NCI-H128 (cell line): ENCODE data around the gene MEDAG.

ENCODE experiments used
- DNase-seq: peaks from one replicate; lab custom pipeline; 2025; ENCODE audit not compliant: unreplicated experiment; lab: John Stamatoyannopoulos, UW

MEDAG gene

GRCh38 chr13:30872685-30873461, 33.2 kb upstream of the MEDAG start:
- no peak for DNase-seq

GRCh38 chr13:30873499-30873898, 32.6 kb upstream of the MEDAG start:
- DNase-seq: no peak

- no peak for DNase-seq
Measured at GRCh38 chr13:30874111-30874510, 32.0 kb upstream of the MEDAG start.

GRCh38 chr13:30874561-30874960, 31.5 kb upstream of the MEDAG start:
- no peak for DNase-seq

GRCh38 chr13:30877335-30877734, 28.7 kb upstream of the MEDAG start:
- no peak for DNase-seq

- no peak for DNase-seq
Measured at GRCh38 chr13:30880151-30880855, 25.8 kb upstream of the MEDAG start.

GRCh38 chr13:30880856-30881155, 25.3 kb upstream of the MEDAG start:
- no peak for DNase-seq

- DNase-seq: no peak
Measured at GRCh38 chr13:30881191-30881651, 24.9 kb upstream of the MEDAG start.

GRCh38 chr13:30882026-30882850, 23.8 kb upstream of the MEDAG start:
- no peak for DNase-seq

- no peak for DNase-seq
Measured at GRCh38 chr13:30882996-30883766, 22.9 kb upstream of the MEDAG start.

- DNase-seq: no peak
Measured at GRCh38 chr13:30884543-30884942, 21.5 kb upstream of the MEDAG start.

GRCh38 chr13:30889196-30889690, 16.8 kb upstream of the MEDAG start:
- no peak for DNase-seq

- no peak for DNase-seq
Measured at GRCh38 chr13:30892966-30893365, 13.1 kb upstream of the MEDAG start.

- no peak for DNase-seq
Measured at GRCh38 chr13:30895773-30896172, 10.3 kb upstream of the MEDAG start.

GRCh38 chr13:30898070-30898469, 8.0 kb upstream of the MEDAG start:
- no peak for DNase-seq

GRCh38 chr13:30898678-30899241, 7.3 kb upstream of the MEDAG start:
- DNase-seq: no peak

GRCh38 chr13:30900436-30900835, 5.6 kb upstream of the MEDAG start:
- DNase-seq: no peak

GRCh38 chr13:30900952-30901749, 4.9 kb upstream of the MEDAG start:
- no peak for DNase-seq

GRCh38 chr13:30904043-30904442, 2.0 kb upstream of the MEDAG start:
- no peak for DNase-seq
